22Rv1 (cell line): ENCODE results near the gene MAML3.

Source experiments
- ZFX ChIP-seq: fragments of 450-650 bp; IDR thresholded peaks from 2 replicates; pipeline ENCODE4 v1.6.1; 2017; ENCODE audit warnings: antibody characterized with exemption, borderline replicate concordance
- TF ChIP-seq, protein P1 (sequence below): fragments of 450-650 bp; IDR thresholded peaks from 2 replicates; pipeline ENCODE4 v1.5.1; 2017; ENCODE audit warnings: mild to moderate bottlenecking

DNA sequence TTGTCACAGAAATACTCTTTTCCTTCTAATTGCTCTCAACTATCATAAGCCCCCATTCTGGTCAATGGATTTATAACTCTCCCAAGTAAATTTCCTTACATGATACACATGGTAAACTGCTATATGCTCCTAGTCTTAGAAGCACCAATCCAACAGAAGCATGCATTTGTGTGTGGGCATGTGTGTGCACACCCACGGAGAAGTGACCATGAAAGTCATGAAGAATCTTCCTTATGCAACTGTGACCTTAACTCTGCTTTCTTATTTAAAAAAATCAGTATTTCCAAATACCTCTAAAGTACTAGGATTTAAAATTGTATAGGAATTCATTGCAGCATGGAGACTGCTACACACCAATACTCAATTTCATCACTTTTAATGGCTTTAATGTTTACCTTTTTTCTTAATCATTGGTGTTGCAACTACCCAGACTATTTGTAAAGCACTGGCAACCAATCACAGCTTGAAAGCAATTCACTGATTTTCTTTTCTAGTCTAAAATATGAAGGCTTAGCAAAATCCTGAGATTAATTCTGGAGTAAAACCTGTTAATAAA lies 47.6 kb downstream of the MAML3 start:
- TF ChIP-seq, protein P1, sequence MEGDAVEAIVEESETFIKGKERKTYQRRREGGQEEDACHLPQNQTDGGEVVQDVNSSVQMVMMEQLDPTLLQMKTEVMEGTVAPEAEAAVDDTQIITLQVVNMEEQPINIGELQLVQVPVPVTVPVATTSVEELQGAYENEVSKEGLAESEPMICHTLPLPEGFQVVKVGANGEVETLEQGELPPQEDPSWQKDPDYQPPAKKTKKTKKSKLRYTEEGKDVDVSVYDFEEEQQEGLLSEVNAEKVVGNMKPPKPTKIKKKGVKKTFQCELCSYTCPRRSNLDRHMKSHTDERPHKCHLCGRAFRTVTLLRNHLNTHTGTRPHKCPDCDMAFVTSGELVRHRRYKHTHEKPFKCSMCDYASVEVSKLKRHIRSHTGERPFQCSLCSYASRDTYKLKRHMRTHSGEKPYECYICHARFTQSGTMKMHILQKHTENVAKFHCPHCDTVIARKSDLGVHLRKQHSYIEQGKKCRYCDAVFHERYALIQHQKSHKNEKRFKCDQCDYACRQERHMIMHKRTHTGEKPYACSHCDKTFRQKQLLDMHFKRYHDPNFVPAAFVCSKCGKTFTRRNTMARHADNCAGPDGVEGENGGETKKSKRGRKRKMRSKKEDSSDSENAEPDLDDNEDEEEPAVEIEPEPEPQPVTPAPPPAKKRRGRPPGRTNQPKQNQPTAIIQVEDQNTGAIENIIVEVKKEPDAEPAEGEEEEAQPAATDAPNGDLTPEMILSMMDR: no peak
- no peak for TF ChIP-seq ZFX
